Parathyroid adenoma (tissue), 2 donors: ENCODE measurements around the gene DNMBP.

Experiments
- H2AFZ ChIP-seq: fragments of 300-600 bp; sonication (generic); one replicate; pipeline ENCODE4 v1.7.0; 2017; ENCODE audit warnings: antibody characterized with exemption, mild to moderate bottlenecking
- H3K27ac ChIP-seq: fragments of 300-600 bp; sonication (generic); one replicate; pipeline ENCODE4 v1.7.0; 2017
- H3K27me3 ChIP-seq: fragments of 300-600 bp; sonication (generic); one replicate; pipeline ENCODE4 v1.7.0; 2017; ENCODE audit warnings: low read length; ENCODE audit not compliant: control insufficient read depth, insufficient read depth
- H3K36me3 ChIP-seq: fragments of 300-600 bp; sonication (generic); one replicate; pipeline ENCODE4 v1.7.0; 2017; ENCODE audit warnings: low read length; ENCODE audit not compliant: control insufficient read depth, insufficient read depth
- H3K4me1 ChIP-seq: fragments of 300-600 bp; sonication (generic); one replicate; pipeline ENCODE4 v1.7.0; 2017; ENCODE audit warnings: control low read depth
- H3K4me2 ChIP-seq: fragments of 300-600 bp; sonication (generic); one replicate; pipeline ENCODE4 v1.7.0; 2017; ENCODE audit warnings: low read length
- H3K4me3 ChIP-seq: fragments of 300-600 bp; sonication (generic); one replicate; pipeline ENCODE4 v1.7.0; 2017; ENCODE audit warnings: low read depth, low read length
- H3K79me2 ChIP-seq: fragments of 300-600 bp; sonication (generic); one replicate; pipeline ENCODE4 v1.7.0; 2017; ENCODE audit warnings: control low read depth
- H3K9ac ChIP-seq: fragments of 300-600 bp; sonication (generic); one replicate; pipeline ENCODE4 v1.7.0; 2017; ENCODE audit warnings: mild to moderate bottlenecking
- H3K9me3 ChIP-seq: fragments of 300-600 bp; sonication (generic); one replicate; pipeline ENCODE4 v1.7.0; 2017; ENCODE audit warnings: low read length; ENCODE audit not compliant: control insufficient read depth
- TF ChIP-seq, protein P1 (sequence below): fragments of 300-600 bp; sonication (generic); IDR thresholded peaks from one replicate; pipeline ENCODE4 v1.7.0; 2017; ENCODE audit warnings: antibody characterized with exemption, mild to moderate bottlenecking
- donor health status: primary hyperparathyroidism.

Gene DNMBP

DNA sequence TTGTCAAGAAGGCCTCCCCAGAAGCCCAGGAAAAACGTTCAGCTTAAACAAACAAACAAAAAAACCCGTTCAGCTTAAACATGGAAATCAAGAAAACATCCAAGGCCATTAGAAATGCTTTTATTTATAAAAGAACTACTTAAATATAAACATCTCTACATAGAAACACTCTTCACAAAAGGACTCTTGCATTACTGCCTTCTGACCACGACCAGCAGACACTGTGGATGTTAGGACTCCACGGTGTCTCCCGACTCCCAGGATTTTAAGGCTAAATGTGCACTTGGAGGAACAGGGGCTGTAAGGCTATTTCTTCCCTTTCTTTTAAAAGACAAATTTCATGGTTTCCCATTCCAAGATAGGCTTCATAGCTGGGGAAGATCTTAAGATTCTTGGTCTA, 134.3 kb downstream of the DNMBP start:
- H3K27me3 ChIP-seq, result no peaks in the 10 kb centered on the region
- H3K9ac ChIP-seq, result no peak overlapping the region
- peak overlapping the region; percentile 83 for H3K27ac ChIP-seq
- no peak overlapping the region for H3K4me3 ChIP-seq
- H3K9me3 ChIP-seq, result no peaks in the 10 kb centered on the region
- no peaks in the 10 kb centered on the region for H3K36me3 ChIP-seq
- peaks cover 79% of the 10 kb centered on the region for H3K4me1 ChIP-seq
- no peak overlapping the region for H3K4me2 ChIP-seq
- peaks cover 4% of the 10 kb centered on the region for H3K79me2 ChIP-seq
- no peak overlapping the region for H2AFZ ChIP-seq
- TF ChIP-seq, protein P1, sequence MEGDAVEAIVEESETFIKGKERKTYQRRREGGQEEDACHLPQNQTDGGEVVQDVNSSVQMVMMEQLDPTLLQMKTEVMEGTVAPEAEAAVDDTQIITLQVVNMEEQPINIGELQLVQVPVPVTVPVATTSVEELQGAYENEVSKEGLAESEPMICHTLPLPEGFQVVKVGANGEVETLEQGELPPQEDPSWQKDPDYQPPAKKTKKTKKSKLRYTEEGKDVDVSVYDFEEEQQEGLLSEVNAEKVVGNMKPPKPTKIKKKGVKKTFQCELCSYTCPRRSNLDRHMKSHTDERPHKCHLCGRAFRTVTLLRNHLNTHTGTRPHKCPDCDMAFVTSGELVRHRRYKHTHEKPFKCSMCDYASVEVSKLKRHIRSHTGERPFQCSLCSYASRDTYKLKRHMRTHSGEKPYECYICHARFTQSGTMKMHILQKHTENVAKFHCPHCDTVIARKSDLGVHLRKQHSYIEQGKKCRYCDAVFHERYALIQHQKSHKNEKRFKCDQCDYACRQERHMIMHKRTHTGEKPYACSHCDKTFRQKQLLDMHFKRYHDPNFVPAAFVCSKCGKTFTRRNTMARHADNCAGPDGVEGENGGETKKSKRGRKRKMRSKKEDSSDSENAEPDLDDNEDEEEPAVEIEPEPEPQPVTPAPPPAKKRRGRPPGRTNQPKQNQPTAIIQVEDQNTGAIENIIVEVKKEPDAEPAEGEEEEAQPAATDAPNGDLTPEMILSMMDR, result no peak

DNA sequence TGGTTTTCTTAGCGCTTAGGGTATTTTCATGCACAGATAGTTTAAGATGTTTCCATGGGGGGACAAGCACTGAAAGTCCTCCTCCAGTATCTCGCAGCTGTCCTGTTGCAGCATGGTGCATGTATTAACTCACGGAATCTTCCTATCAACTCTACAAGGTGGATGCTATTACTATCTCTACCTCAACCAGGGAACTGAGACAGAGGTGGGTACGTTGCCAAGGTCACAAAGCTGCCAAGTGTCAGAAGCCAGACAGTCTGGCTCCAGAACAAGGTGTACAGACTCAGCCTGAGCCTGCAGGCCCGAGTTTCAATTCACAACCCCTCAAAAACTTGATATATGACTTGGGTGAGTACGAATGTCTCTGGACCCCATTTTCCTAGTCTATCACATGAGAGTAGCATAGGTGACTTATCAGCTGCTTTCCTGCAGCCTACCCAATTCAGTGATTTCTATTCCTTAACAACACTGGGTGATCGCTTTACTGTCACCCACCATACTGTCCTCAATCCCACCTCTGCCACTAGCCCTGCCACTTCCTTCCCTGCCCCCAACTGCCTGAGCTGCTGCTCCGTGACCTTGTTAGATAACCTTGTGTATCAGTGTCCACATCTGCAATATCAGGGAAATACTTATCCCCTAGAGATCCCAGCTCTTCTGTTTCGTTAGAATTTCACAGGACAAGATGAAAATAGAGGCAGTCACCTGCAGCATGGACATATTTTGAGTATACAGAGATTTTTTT, 135.2 kb downstream of the DNMBP start:
- peaks cover 79% of the 10 kb centered on the region for H3K4me1 ChIP-seq
- no peaks in the 10 kb centered on the region for H3K27me3 ChIP-seq
- no peaks in the 10 kb centered on the region for H3K9me3 ChIP-seq
- H3K9ac ChIP-seq, result no peak overlapping the region
- H3K36me3 ChIP-seq, result no peaks in the 10 kb centered on the region
- no peak overlapping the region for H2AFZ ChIP-seq
- H3K4me2 ChIP-seq, result peak overlapping the region; percentile 19
- no peaks in the 10 kb centered on the region for H3K79me2 ChIP-seq
- H3K27ac ChIP-seq, result peak overlapping the region; percentile 83
- no peak overlapping the region for H3K4me3 ChIP-seq
- TF ChIP-seq, protein P1, result no peak

DNA sequence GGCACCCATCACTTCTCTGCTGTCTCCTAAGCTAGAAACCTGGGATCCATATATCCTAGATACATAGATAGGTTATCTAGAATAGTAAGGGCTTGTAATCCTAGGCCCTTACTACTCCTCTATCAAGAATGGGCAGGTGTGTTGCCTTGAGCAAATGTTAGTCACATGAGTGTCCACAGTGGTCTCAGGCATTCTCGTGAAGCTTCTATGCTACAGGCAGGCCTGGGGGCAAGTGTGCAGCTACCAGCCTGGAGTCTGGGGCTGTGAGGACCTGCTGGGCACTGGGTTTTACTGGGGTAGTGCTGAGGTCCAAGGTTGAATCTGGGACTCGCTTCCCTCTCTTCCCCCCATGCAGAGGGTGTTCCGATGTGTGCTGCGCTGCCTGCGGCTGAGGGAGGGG, 135.9 kb downstream of the DNMBP start:
- no peaks in the 10 kb centered on the region for H3K36me3 ChIP-seq
- no peaks in the 10 kb centered on the region for H3K79me2 ChIP-seq
- peaks cover 84% of the 10 kb centered on the region for H3K4me1 ChIP-seq
- no peaks in the 10 kb centered on the region for H3K9me3 ChIP-seq
- no peak overlapping the region for H3K4me3 ChIP-seq
- H3K27ac ChIP-seq, result peak overlapping the region; percentile 83
- no peak overlapping the region for H2AFZ ChIP-seq
- H3K9ac ChIP-seq, result no peak overlapping the region
- H3K4me2 ChIP-seq, result peak overlapping the region; percentile 34
- TF ChIP-seq, protein P1, result no peak
- H3K27me3 ChIP-seq, result no peaks in the 10 kb centered on the region

DNA sequence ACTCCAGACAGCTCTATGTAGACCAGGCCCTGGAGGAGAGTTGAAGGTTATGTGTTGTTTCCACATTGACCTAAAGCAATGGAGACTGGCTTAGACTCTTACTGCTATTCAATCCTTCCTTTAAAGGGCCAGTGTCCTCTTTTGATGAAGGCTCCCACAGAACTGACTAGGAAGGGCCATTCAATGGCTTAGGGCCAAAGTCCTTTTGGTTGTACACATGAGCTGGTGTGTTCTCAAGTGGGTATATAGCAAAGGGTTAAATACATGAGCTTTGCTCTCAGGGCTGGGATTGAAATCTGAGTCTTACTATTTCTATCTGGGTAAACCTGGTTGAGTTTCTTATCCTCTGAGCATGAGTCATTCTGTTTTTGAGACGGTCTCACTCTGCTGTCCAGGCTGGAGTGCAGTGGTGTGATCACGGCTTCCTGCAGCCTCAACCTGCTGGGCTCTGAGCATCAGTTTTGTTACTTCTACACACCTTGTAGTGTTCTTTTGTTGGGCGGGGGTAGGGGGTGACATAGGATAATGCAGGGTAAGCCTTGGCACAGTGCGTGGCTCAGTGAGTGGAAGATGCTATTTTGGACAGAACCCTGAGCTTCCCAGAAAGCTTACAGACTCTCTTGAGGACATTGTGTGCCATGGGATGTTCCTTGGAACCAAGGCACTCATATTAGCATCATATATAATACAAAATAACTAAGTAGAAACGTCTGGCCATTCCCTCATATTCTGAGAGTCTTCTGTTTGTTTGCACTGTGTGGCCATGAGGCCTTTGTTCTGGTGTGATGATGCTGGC, 137.2 kb downstream of the DNMBP start:
- H3K9me3 ChIP-seq, result no peaks in the 10 kb centered on the region
- H3K9ac ChIP-seq, result no peak overlapping the region
- no peaks in the 10 kb centered on the region for H3K79me2 ChIP-seq
- peak overlapping the region; percentile 25 for H3K4me2 ChIP-seq
- H3K36me3 ChIP-seq, result no peaks in the 10 kb centered on the region
- no peak overlapping the region for H2AFZ ChIP-seq
- peak overlapping the region; percentile 83 for H3K27ac ChIP-seq
- no peaks in the 10 kb centered on the region for H3K27me3 ChIP-seq
- peaks cover 84% of the 10 kb centered on the region for H3K4me1 ChIP-seq
- TF ChIP-seq, protein P1, result no peak
- H3K4me3 ChIP-seq, result no peak overlapping the region
